H1 (cell line): ENCODE results near the gene ZNF516. TPM values are rescaled to one million over a fixed set of nuclear protein-coding genes. Genes with fewer than 3 reads are reported as not detected.

Experiments
- CTCF ChIA-PET: fragments of 300-600 bp; sonication (Branson Sonifier 250); formaldehyde crosslinking; loops from one replicate; lab custom pipeline; 2021; ENCODE audit not compliant: partially characterized antibody; lab: Charles Lee
- POLR2A ChIA-PET: fragments of 300-600 bp; sonication (Branson Sonifier 250); formaldehyde crosslinking; loops from one replicate; lab custom pipeline; 2021; ENCODE audit warnings: inconsistent platforms; ENCODE audit not compliant: partially characterized antibody; lab: Charles Lee
- DNase-seq, 2 experiments: peaks; one replicate each; pipeline versions ENCODE4 v3.0.0 to v3.0.0-alpha.2; 2010 to 2022; ENCODE audit warnings: low spot score in 2 of 2, low read depth in 1 of 2, mixed read lengths in 1 of 2
- FAIRE-seq: peaks from 2 replicates; lab custom pipeline; 2011; peaks lifted over from hg19 to GRCh38; lab: Jason Lieb, UNC
- H2AFZ ChIP-seq: 2 replicates; pipeline ENCODE4 v1.8.1; 2012; ENCODE audit warnings: low read length, inconsistent platforms
- H2AK5ac ChIP-seq: 2 replicates; pipeline ENCODE4 v1.6.1; 2013; ENCODE audit warnings: low read depth, low read length
- H2BK120ac ChIP-seq: replicated peaks from 2 replicates; pipeline ENCODE3; 2013; ENCODE audit warnings: low read depth, low read length, inconsistent platforms
- H2BK12ac ChIP-seq: 2 replicates; pipeline ENCODE4 v1.6.1; 2013; ENCODE audit warnings: low read depth, low read length
- H2BK15ac ChIP-seq: 2 replicates; pipeline ENCODE4 v1.6.1; 2013; ENCODE audit warnings: low read length
- H2BK20ac ChIP-seq: 2 replicates; pipeline ENCODE4 v1.6.1; 2013; ENCODE audit warnings: low read length
- H2BK5ac ChIP-seq: 2 replicates; pipeline ENCODE4 v1.6.1; 2013; ENCODE audit warnings: low read depth, low read length
- H3K14ac ChIP-seq: 2 replicates; pipeline ENCODE4 v1.6.1; 2013; ENCODE audit warnings: inconsistent platforms; ENCODE audit not compliant: insufficient read length
- H3K18ac ChIP-seq: 2 replicates; pipeline ENCODE4 v1.6.1; 2013; ENCODE audit warnings: low read length; ENCODE audit errors: extremely low read depth
- H3K23ac ChIP-seq: 2 replicates; pipeline ENCODE4 v1.6.1; 2013; ENCODE audit warnings: inconsistent platforms; ENCODE audit not compliant: insufficient read length
- H3K23me2 ChIP-seq: 2 replicates; pipeline ENCODE4 v1.6.1; 2013; ENCODE audit warnings: low read depth, low read length
- H3K27ac ChIP-seq: 2 replicates; pipeline ENCODE4 v1.6.1; 2011; ENCODE audit warnings: low read depth, low read length, inconsistent platforms
- H3K27me3 ChIP-seq, 4 experiments: replicated peaks in 1 of 4; 1 replicate in 1 of 4; 2 replicates in 3 of 4; pipeline versions ENCODE4 v1.6.1 to v1.8.1; 2011 to 2013; ENCODE audit warnings: low read length in 3 of 4, mild to moderate bottlenecking in 3 of 4, inconsistent platforms in 2 of 4, mixed read lengths in 2 of 4, moderate library complexity in 1 of 4; ENCODE audit not compliant: control insufficient read depth in 3 of 4, insufficient read depth in 3 of 4; ENCODE audit errors: extremely low read depth in 1 of 4
- H3K36me3 ChIP-seq, 4 experiments: 2 replicates each; pipeline versions ENCODE4 v1.6.1 to v1.8.1; 2011 to 2013; ENCODE audit warnings: mild to moderate bottlenecking in 4 of 4, low read length in 3 of 4, moderate library complexity in 2 of 4, control low read depth in 1 of 4, inconsistent platforms in 1 of 4; ENCODE audit not compliant: insufficient read depth in 4 of 4, control insufficient read depth in 2 of 4
- H3K4ac ChIP-seq: replicated peaks from 2 replicates; pipeline ENCODE3; 2013; ENCODE audit warnings: low read length, low read depth, mixed read lengths, inconsistent platforms; ENCODE audit not compliant: insufficient read length
- H3K4me1 ChIP-seq, 4 experiments: replicated peaks in 1 of 4; 1 replicate in 1 of 4; 2 replicates in 3 of 4; pipeline versions ENCODE4 v1.6.1 to v1.8.1; 2011 to 2013; ENCODE audit warnings: low read length in 3 of 4, inconsistent platforms in 2 of 4, mixed read lengths in 1 of 4; ENCODE audit not compliant: insufficient read depth in 4 of 4, control insufficient read depth in 3 of 4
- H3K4me2 ChIP-seq, 2 experiments: 2 replicates each; pipeline versions ENCODE4 v1.6.1 to v1.8.1; 2011 to 2013; ENCODE audit warnings: low read depth in 2 of 2, low read length in 2 of 2, control low read depth in 1 of 2, inconsistent platforms in 1 of 2, mild to moderate bottlenecking in 1 of 2; ENCODE audit not compliant: insufficient read depth in 1 of 2
- H3K4me3 ChIP-seq, 4 experiments: fragments of 200-600, 300-600 bp in 1 of 4; sonication (generic), shearing (Covaris generic), sonication (Bioruptor Twin) in 1 of 4; 2 replicates each; pipeline versions ENCODE4 v1.5.1 to v1.8.1; 2011 to 2016; ENCODE audit warnings: low read length in 4 of 4, low read depth in 3 of 4, control low read depth in 2 of 4, inconsistent platforms in 2 of 4, mild to moderate bottlenecking in 2 of 4, mixed read lengths in 1 of 4, moderate library complexity in 1 of 4; ENCODE audit not compliant: insufficient read depth in 2 of 4; ENCODE audit errors: extremely low read depth in 1 of 4
- H3K56ac ChIP-seq: replicated peaks from 2 replicates; pipeline ENCODE3; 2013; ENCODE audit warnings: low read depth, mild to moderate bottlenecking, mixed read lengths, low read length, inconsistent platforms; ENCODE audit not compliant: insufficient read length
- H3K79me1 ChIP-seq: 2 replicates; pipeline ENCODE4 v1.6.1; 2013; ENCODE audit warnings: low read depth, low read length, control low read depth
- H3K79me2 ChIP-seq, 2 experiments: 2 replicates each; pipeline versions ENCODE4 v1.6.1 to v1.8.1; 2012 to 2013; ENCODE audit warnings: low read length in 2 of 2, mild to moderate bottlenecking in 2 of 2, inconsistent platforms in 1 of 2; ENCODE audit not compliant: insufficient read depth in 2 of 2, control insufficient read depth in 1 of 2
- H3K9ac ChIP-seq, 4 experiments: replicated peaks in 1 of 4; 1 replicate in 1 of 4; 2 replicates in 3 of 4; pipeline versions ENCODE4 v1.6.1 to v1.8.1; 2011 to 2013; ENCODE audit warnings: low read depth in 3 of 4, low read length in 3 of 4, control low read depth in 2 of 4, mild to moderate bottlenecking in 2 of 4, moderate library complexity in 2 of 4, inconsistent platforms in 1 of 4; ENCODE audit errors: extremely low read depth in 1 of 4
- H3K9me3 ChIP-seq, 2 experiments: 2 replicates each; pipeline versions ENCODE4 v1.6.1 to v1.8.1; 2012 to 2013; ENCODE audit warnings: mild to moderate bottlenecking in 2 of 2, moderate library complexity in 2 of 2, control low read depth in 1 of 2, inconsistent platforms in 1 of 2, low read depth in 1 of 2, low read length in 1 of 2, mixed read lengths in 1 of 2; ENCODE audit not compliant: insufficient read depth in 2 of 2
- H4K20me1 ChIP-seq, 2 experiments: replicated peaks in 1 of 2; 2 replicates each; pipeline versions ENCODE3 to v1.8.1; 2011 to 2013; ENCODE audit warnings: inconsistent platforms in 2 of 2, low read length in 2 of 2, mild to moderate bottlenecking in 1 of 2; ENCODE audit not compliant: insufficient read depth in 2 of 2, control insufficient read depth in 1 of 2
- H4K5ac ChIP-seq: 2 replicates; pipeline ENCODE4 v1.6.1; 2013; ENCODE audit warnings: low read length, low read depth, mixed read lengths, inconsistent platforms; ENCODE audit not compliant: insufficient read length
- H4K8ac ChIP-seq: 2 replicates; pipeline ENCODE4 v1.8.0; 2013; ENCODE audit warnings: mild to moderate bottlenecking, moderate library complexity, low read length, inconsistent platforms; ENCODE audit not compliant: insufficient read depth; ENCODE audit errors: extremely low read depth
- H4K91ac ChIP-seq: replicated peaks from 2 replicates; pipeline ENCODE3; 2013; ENCODE audit warnings: low read length, mixed read lengths, inconsistent platforms; ENCODE audit not compliant: insufficient read length
- BACH1 ChIP-seq: IDR thresholded peaks from 2 replicates; pipeline ENCODE4 v1.6.1; 2012; ENCODE audit warnings: low read length, improper control_type of control experiment
- BRCA1 ChIP-seq: IDR thresholded peaks from 2 replicates; pipeline ENCODE4 v1.6.1; 2012; ENCODE audit warnings: low read depth, low read length, improper control_type of control experiment
- E2F6 ChIP-seq: IDR thresholded peaks from 2 replicates; pipeline ENCODE4 v1.6.1; 2012; ENCODE audit warnings: inconsistent platforms
- EGR1 ChIP-seq: IDR thresholded peaks from 2 replicates; pipeline ENCODE4 v1.6.1; 2011; ENCODE audit warnings: low read depth, low read length, borderline replicate concordance
- FOSL1 ChIP-seq: IDR thresholded peaks from 2 replicates; pipeline ENCODE4 v1.6.1; 2011; ENCODE audit warnings: mild to moderate bottlenecking, low read depth, low read length, moderate library complexity; ENCODE audit not compliant: insufficient read depth
- NRF1 ChIP-seq: IDR thresholded peaks from 2 replicates; pipeline ENCODE4 v1.6.1; 2011; ENCODE audit warnings: mild to moderate bottlenecking, low read depth, low read length, improper control_type of control experiment
- RAD21 ChIP-seq, 2 experiments: IDR thresholded peaks in 1 of 2; conservative IDR thresholded peaks in 1 of 2; 2 replicates each; pipeline ENCODE4 v1.6.1; 2011; ENCODE audit warnings: low read depth in 2 of 2, low read length in 2 of 2, improper control_type of control experiment in 1 of 2, inconsistent platforms in 1 of 2, mild to moderate bottlenecking in 1 of 2, moderate library complexity in 1 of 2
- RFX5 ChIP-seq: IDR thresholded peaks from 2 replicates; pipeline ENCODE4 v1.6.1; 2011; ENCODE audit warnings: low read depth, low read length, improper control_type of control experiment, borderline replicate concordance
- SP1 ChIP-seq: IDR thresholded peaks from 2 replicates; pipeline ENCODE4 v1.6.1; 2011; ENCODE audit warnings: low read depth, low read length
- SUZ12 ChIP-seq: fragments of 200-600 bp; sonication (generic); IDR thresholded peaks from 2 replicates; pipeline ENCODE4 v1.6.1; 2012; ENCODE audit warnings: mild to moderate bottlenecking, inconsistent platforms, low read length, moderate library complexity, mixed read lengths
- YY1 ChIP-seq: IDR thresholded peaks from 2 replicates; pipeline ENCODE4 v1.6.1; 2011; ENCODE audit warnings: low read depth, mild to moderate bottlenecking, low read length
- WGBS, 2 experiments: shearing (Covaris generic) in 1 of 2; methylation state at CpG; one replicate each; pipeline versions ENCODE4 v1.1.6 to v1.1.7; 2013 to 2015; ENCODE audit warnings: low lambda C conversion rate in 2 of 2, mixed read lengths in 2 of 2, inconsistent platforms in 1 of 2, low coverage in 1 of 2, missing lambda C conversion rate in 1 of 2; ENCODE audit not compliant: insufficient replicate concordance in 2 of 2, insufficient coverage in 1 of 2, insufficient read length in 1 of 2; ENCODE audit errors: extremely low coverage in 1 of 2, missing lambda C conversion rate in 1 of 2; 5-methylcytosine and 5-hydroxymethylcytosine counted together
- polyA plus RNA-seq, 7 experiments: library from polyadenylated mRNA; depleted of rRNA in 3 of 7; stranded (reverse) in 5 of 7; unstranded in 2 of 7; fragments of >200 nt in 5 of 7; fragments of 200-250 nt in 2 of 7; gene quantifications; 1 replicate in 5 of 7; 2 replicates in 1 of 7; 4 replicates in 1 of 7; pipeline versions ENCODE4 v1.2.1 to v1.2.3, GENCODE V29; 2011 to 2013; ENCODE audit warnings: missing spikeins in 2 of 7, mixed read lengths in 2 of 7
- total RNA-seq: library from RNA; stranded (reverse); fragmentation: NEBNext Ultra II Directional; extraction: Animal tissue kit (Norgen Biotek cat#: 25700); gene quantifications from 2 replicates; pipeline ENCODE4 v1.2.1, GENCODE V29; 2021

The ZNF516 gene
- total and polyA plus RNA-seq, 2 of the 8 experiments (the other 6 are each of a cell fraction or from before 2014, with no cell fraction given), result 7.3 to 17.0 TPM

GRCh38 chr18:76453932-76454331, 41.1 kb downstream of the ZNF516 start:
- Histone ChIP-seq H3K56ac (no peak overlapping the region), H2BK5ac (no peak overlapping the region), H2BK12ac (no peak overlapping the region), H3K23me2 (peaks cover 13% of the 10 kb centered on the region), H3K18ac (no peak overlapping the region), H3K14ac (no peak overlapping the region), H3K4me2 (no peak overlapping the region), H4K5ac (no peak overlapping the region), H4K20me1 (peaks cover 3 to 15% of the 10 kb centered on the region in 2 experiments), H3K4me1 (peaks cover 8 to 20% (median 17%) of the 10 kb centered on the region in 4 experiments), H3K23ac (no peak overlapping the region), H4K8ac (no peak overlapping the region), H3K79me2 (peaks cover 0 to 19% of the 10 kb centered on the region in 2 experiments; a peak in 1 of 4 replicates), H2AFZ (no peak overlapping the region), H3K36me3 (peaks cover 0 to 4% (median under 1%) of the 10 kb centered on the region in 4 experiments; a peak in 1 of 8 replicates), H3K27me3 (peaks cover 0 to 22% (median 15%) of the 10 kb centered on the region in 4 experiments; a peak in 5 of 7 replicates), H3K9me3 (no peaks in the 10 kb centered on the region), H4K91ac (no peak overlapping the region), H3K79me1 (peaks cover 3% of the 10 kb centered on the region; the same call in 1 of the 2 replicates), H3K9ac (no peak overlapping the region), H3K27ac (no peak overlapping the region), H3K4me3 (no peak overlapping the region), H2BK15ac (no peak overlapping the region), H3K4ac (no peak overlapping the region), H2BK20ac (no peak overlapping the region), H2AK5ac (no peak overlapping the region), H2BK120ac (no peak overlapping the region)
- ChIA-PET CTCF (interaction anchor here (0.9 to 2.2 kb wide), 5 partner anchors 8 to 28 kb away, joined by 3 to 9 read pairs (median 4); no protein-coding TSS in a partner anchor), POLR2A (interaction anchor here (1.1 kb wide), 1 partner anchor 39 kb away, joined by 4 read pairs; no protein-coding TSS in a partner anchor)
- WGBS, 2 experiments, result 81% methylated on average over 5 of the region's 5 CpGs; no CpG with 5 or more reads in 1 of the 2 experiments
- DNase-seq, result no peak
- no peak for FAIRE-seq
- TF ChIP-seq BACH1 (no peak), YY1 (no peak), BRCA1 (no peak), SUZ12 (no peak), EGR1 (no peak), NRF1 (no peak), RAD21 (IDR thresholded peaks at IDR 0.05 in 1 of 2, conservative IDR thresholded peaks at IDR 0.05 in 1 of 2; ENCODE audit: low read depth in 2 of 2, low read length in 2 of 2) (no peak), RFX5 (no peak), SP1 (no peak), E2F6 (no peak), FOSL1 (no peak)
